NCI-H1930 (cell line): ENCODE measurements around the gene BCL11B.
"Not testable (repeated sequence)": the region's sequence is repeated elsewhere in the genome, so short reads cannot be mapped to it uniquely, and the experiment has no call there.

ENCODE experiments used
- DNase-seq, 2 experiments: peaks; one replicate each; lab custom pipeline; 2025; lab: John Stamatoyannopoulos, UW

The BCL11B gene

DNA sequence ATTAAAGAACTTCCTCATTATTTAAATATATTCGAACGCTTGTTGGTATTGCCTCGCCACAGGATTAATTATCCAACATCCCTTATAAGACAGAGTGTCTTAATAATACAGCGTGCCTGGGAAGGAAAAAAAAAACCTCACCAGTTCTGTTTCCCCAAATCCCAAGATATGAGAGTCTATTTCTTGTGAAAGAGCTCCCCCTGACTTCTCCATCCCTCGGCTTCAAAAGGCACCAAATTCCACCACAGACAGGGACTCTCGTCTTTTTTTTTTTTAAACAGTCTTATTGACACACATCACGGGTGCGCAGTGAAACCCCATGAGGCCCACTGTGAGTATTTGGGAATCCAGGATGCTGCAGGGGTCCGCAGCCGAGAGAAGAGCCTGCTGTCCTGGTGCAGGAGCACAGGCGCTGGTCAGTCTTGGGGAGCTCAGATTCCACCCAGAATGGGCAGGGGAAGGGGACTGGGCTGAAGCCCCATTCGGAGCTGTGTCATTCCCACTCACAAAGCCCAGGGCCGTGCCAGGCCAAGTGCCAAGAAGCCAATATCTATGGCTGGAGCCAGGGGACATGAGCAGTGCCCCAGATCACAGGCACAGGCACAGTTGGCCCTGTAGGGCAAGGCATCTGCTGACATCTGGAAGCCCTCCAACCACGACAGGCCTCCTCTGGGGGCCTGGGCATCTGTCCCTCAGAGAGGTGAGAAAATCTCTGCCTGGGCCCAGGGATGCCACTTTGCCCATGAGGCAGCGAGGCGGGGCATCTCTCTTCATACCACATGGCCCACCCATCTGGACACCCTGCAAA, 71.9 kb downstream of the BCL11B start:
- no peak for DNase-seq

DNA sequence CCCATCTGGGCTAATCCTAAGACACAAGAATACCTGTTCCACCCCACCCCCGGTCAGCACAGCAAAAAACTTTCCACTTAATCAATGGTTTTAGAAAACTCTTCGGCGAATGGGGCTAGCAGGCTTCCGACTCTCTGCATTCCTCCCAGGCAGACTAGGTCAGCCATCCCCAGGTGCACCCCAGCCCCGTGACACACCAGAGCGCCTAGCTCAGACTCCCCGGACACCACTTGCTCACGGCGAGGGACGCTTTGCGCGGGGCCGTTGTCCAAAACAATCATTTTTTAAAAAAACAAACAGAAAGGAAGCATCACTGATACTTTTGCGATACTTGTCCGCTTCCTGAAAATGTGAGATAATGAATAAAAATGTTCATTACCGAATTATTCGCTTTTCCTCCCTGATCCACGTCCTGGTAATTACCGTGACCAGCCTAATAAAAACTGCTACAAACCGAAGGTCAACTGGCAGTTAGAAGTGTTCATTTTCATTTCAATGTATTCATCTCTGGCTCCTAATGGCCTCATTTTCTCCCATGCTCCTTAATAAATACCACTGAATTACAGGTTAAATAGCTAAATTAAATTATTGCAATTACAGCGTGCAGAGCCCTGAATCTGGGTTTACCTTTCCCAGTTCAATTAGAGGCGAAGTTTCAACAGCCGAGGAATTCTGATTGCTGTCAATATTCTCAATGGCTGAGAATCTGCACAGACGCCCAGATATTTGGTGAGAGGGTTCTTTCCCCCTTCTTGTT, 73.1 kb downstream of the BCL11B start:
- no peak for DNase-seq

DNA sequence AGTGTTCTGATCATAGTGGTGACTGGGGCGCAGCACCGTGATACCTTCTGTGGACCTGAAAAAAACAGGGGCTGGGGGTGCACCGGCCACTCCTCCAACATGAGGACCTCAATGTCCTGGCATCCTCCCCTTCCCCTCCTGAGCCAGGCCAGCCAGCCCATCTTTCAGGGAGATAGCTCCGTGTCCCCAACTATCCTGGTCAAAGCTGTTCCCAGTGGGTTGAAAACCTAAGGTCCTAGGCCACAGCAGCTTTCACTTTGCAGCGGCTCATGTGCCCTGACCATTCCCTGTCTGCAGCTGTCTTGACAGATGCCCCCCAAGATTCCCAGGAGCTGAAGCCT, 75.7 kb downstream of the BCL11B start:
- no peak for DNase-seq

DNA sequence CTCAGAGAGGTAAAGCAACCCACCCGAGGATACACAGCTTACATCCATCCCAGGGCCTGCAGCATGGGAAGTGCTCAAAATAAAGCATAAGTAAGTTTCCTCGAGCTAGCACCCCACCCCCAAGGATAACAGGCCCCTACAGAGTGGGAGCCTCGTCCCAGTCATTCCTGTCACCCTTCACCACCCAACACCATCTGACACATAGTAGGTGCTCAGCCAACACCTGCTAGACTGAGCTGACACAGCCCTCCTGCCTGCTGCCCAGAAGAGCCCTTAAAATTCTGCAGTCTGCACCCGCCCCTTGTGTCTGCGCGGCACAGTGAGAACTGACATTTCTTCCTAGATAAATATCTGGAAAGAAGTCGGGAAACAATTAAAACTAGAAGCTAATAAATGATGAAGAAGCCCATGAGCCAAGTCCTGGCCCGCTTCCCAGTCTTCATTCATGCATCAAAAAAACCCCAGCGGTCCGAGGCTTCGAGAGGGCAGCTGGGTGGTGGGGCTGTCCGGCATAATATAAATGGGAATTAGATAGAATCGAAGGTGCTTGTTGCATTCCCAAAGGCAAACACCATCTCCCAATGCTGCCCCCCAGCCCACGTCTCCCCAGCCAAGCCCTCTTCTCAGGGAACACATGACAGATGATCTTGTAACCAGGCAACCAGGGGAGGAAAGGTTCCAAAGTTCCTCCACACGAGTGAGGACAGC, 76.2 kb downstream of the BCL11B start:
- no peak for DNase-seq

DNA sequence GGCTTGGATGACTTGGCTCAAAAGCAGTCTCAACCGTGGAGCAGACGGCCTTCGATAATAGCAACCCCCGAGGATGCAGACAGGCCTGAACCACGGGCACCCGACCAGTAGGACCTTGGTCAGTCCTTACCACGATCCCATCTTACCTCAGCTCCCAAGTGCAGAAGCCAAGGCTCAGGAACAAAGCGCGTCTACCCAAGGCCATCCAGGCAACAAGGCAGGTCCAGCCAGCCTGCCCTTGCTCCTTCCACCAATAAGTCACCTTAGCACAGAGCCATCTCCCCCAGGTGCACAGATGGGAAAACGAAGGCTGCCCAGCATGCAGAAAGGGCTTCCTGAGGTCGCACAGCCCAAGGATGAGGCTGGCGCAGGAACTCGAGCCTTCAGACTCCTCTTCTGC, 77.3 kb downstream of the BCL11B start:
- DNase-seq, result no peak

DNA sequence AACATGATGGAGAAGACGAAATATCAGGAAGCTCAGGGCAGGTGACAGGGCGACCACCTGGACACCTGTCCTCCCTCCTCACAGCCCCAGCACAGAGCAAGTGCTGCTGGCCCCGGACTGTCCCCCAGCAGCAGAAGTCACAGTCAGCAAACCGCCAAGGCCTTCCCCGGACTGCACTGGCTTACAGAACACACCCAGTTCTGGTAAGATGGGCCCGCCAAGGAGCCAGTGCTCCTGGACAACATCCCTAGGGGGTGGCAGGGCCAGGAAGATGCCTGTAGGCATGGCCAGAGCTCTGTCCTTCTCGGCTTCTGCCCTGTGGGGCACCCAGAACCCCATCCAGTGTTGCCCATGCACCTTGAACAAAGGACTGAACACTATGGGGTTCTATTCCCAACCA, 77.9 kb downstream of the BCL11B start:
- DNase-seq, result no peak

DNA sequence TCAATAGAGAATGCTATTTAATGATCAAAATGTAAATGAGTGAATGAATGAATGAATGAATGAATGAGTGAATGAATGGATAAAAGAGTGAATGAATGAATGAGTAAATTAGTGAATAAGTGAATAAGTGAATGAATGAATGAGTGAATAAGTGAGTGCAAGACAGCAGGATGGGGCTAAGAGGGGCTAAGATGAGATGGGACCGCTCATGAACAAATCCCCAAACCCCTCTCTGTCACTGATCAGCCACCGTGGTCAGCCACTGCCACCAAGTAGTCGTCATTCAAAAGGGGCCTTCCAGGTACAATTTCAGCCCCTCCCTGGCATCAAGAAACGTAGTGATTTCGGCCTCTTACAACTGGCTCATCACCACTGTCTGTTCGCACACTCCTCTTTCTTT, 79.2 kb downstream of the BCL11B start:
- DNase-seq, result no peak

DNA sequence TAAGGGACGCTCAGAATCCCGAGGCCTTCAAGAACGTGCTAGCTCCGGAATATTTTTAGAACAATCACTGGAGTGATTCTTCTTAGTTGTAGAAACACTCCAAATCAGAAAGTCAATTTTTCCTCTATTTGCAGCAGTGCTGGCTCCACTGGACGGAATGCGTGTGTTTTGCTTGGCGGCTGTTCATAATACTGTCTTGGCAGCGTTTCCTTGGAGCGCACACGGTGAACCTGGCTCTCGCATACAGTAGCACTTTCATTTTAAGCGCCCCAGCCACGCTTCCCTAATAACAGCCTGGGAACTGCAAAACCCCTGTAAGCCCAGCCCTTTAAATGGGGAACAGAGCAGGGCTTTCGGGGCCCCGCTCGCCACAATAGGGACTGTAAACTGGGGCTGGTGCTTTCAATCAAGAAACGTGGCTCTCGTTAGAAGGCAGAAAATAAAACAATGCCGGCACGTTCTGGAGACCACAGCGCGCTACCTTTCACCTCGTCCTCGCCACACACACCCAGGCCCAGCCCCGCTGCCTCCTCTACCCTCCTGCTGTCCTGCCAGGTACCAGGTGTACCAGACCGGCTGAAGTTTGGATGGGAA, 79.9 kb downstream of the BCL11B start:
- no peak for DNase-seq

DNA sequence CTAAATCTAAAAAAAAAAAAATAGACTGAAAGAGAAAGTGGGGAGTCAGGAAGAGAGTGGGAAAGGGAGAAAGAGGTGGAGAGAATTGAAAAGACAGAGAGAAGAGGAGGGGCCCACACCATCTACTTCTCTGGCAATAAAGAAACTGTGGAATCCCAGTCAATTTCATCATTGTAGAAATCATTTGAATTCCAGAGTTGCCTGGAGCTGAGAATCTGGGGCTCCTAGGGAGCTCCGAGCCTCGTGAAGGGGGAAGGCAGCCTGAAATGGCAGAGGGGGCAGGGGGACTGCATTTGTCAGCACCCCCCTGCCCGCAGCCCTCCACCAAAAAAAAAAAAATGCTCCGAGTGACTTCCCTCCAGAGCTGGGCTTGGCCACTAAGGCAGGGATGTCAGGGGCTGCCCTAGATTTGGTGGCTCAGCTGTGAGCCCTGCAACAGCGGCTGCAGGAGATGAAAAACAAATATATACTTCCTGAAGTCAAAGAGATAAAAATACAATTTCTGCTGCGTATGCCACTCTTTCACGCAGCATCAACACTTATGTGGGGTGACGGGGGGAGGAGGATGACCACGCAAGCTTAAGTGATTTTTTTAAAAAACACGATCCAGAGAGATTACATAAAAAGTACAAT, 80.5 kb downstream of the BCL11B start:
- no peak for DNase-seq

DNA sequence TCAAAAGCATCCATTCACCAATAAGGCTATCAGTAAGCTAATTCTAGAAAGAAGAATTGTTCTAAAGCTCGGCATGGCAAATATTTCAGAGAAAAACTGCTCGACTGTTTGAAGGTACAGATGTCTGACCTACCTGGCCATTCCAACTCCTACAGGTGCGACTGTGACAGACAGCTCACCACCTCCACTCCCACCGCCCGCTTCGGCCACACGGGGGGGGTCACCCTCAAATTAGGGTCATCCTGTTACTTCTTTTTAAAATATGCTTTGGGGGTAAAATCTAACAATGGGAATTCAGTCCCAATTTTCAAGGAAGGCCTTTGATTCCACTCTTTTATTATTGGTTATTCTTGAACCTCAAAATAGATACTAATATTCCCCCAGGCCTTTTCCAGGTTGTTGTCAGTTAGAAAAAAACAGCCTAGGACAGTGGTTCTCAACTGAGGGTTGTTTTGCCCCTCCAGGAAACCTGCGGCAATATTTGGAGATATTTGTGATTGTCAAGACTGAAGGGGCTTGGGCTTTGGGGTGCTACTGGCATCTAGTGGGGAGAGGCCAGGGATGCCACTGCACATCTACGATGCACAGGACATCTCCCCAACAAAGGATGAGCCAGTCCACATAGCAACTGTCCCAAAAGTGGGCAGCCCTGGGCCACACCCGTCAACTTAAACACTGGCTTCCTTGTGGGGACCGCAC, 81.2 kb downstream of the BCL11B start:
- DNase-seq, result no peak

DNA sequence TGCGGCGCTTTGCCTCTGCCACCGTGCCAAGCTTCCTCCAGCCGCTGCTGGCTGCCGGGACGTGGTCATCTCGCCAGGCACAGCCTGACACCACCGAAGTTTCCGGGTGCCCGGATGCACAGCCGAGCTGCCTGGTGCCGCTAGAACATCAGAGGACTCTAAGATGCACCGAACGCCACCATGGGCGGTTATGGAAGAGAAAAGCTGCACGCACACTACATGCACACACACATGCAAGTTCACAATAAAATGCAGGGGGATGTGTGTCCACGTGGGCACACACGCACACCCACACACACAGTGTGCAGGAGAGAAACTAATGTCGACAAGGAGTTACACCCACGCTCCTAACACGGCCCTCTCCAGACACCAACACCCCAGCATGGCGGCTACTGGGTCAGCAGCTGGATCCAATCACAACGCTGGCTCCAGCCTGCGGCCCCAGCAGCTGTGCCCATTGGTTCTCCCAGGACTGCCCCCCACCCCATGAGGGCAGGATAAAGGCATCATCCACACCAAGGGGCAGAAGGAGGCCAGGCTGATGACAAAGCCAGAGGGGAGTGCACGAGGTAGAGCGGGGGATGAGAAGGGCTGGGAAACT, 82.7 kb downstream of the BCL11B start:
- no peak for DNase-seq

DNA sequence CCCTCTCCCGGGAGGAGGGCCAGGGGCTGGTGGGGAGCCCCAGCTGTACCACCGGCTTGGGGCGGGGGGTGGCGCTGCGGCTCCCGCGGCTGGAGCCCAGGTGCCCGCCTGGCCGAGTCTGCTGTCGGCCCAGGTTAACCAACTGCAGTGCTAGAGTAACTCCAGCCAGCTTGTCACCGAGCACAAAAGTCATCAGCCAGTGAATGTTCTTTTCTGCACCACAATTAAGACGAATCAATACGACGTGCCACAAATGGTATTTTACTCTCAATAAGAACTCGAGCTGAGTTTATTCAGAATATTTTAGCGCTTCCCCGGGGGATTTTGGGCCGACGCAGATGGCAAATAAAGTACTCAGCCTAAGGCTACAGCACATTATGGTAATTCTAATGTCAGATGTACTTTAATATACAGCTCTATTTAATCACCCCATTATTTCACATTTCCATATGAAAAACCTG, 83.2 kb downstream of the BCL11B start:
- no peak for DNase-seq

DNA sequence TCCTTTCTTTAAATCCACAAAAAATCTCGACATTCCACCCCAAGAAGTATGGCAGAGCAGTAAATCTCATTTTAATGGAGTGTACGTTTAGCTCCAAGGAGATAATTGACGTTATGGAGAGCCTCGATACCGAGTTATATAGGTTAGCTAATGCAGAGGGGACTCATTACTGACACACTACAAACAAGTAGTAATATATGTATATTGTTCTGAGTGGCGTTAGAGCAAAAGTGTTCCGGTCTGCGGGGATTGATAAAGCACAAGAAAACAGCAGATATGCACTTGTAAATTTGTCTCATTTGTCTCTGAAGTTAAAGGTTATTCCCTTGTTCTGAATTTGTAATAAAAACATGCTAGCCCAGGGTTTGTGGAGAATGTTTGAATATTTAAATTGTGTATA, 84.1 kb downstream of the BCL11B start:
- no peak for DNase-seq

DNA sequence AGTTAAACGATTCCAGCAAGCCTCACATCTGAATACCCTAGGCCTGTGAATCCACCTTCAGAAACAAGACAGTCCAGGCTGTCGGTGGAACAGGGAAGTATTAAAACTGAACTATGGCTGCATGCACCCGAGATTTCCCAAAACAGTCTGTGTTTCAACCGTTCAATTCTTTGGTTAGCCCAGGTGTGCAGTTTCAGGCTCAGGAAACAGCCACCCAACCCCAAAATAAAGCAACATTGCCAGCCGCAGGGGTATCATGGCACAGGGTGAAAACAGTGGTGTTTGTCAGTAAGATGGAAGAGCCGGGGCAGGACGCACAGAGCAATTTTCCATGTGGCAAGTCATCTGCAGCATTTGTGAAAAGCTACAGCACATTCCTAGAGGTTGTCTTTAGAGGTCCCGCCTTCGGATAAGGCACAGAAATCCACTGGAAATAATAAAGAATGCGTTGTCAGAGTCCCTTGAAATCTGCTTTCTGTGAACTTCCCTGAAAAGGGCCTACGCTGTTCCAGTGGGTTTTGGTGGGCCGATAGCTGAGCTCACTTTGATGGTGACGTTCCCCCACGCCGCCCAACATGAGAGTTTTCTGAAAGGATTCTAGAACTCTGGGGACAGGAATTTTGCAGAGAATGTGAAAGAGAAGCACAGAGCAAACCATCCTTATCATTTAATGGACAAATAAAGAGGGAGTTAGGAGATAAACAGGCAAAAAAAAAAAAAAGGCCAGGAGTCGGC, 84.9 kb downstream of the BCL11B start:
- DNase-seq, result no peak

DNA sequence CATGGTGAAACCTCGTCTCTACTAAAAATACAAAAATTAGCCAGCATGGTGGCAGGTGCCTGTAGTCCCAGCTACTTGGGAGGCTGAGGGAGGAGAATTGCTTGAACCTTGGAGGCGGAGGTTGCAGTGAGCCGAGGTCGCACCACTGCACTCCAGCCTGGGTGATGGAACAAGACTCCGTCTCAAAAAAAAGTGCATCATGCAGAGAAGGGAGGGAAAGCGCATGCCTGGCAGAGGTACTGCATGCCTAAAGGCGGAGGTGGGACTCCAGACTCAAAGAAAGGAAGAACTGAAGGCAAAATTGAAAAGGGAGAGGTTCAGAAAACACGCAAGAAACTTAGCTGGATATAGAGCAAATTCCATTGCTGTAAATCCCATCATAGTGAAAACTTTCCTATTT, 85.7 kb downstream of the BCL11B start:
- not testable (repeated sequence) for DNase-seq

DNA sequence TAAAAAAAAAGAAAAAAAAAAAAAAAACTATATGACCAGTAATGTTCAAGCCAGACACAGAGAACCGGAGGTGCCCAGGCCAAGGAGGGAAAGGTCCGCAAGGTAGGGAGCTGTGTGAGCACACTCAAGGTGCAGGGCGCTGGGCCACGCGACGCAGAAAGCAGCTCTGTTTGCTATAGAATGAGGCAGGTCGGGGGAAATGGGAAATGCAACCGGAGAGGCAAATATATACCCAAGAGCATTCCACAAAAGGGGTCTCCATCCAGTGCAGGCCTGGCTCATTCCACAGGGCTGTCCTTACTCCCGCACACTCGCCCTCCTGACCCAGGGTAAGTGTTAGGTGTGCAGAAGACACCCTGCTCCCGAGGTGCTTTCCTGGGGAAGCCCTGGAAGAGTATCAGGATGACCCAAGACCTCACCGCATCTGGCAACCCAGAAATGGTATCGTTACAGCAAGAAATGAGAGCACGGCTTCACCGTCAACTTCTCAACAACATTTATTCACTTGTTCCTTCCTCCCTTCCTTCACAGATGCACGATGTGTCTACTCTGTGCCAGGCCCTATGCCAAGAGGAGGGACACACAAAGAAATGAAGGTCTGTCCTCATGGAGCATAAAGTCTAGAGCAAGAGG, 86.4 kb downstream of the BCL11B start:
- no peak for DNase-seq

DNA sequence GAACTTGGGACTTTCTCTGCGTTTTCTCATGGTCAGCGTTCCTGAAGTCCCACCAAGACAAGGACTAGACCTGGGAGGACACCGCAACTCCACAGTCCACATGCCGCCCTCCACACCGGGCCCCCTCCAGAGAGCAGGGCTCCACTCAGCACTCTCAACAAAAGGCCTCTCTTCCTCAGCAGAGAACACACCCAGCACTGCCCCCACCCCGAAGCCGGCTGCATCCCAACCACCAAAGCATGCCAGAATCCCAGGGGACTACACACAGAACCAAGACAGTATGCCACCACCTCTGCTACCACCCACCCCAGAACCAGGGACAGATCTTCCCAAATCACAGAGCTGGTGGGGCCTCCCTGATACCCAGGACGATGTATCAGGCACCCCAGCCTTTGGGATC, 88.3 kb downstream of the BCL11B start:
- no peak for DNase-seq

DNA sequence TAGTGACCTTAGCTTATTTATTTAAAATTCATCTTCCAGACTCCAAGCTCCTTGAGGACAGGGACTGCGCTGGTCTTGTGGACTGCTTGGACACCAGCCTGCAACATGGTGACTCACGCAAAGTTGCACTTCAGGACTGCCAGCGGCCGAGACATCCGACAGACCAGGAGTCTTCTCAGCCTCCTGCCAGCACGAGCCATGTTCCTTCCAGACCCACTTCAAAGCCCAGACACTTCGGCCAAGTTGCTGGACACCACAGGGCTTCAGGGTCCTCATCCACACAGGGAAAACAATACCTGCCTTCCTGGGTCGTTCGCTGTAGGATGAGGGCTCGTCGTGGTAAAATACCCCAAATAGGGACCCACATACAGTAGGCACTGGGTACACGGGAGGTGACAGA, 88.7 kb downstream of the BCL11B start:
- DNase-seq, result no peak

DNA sequence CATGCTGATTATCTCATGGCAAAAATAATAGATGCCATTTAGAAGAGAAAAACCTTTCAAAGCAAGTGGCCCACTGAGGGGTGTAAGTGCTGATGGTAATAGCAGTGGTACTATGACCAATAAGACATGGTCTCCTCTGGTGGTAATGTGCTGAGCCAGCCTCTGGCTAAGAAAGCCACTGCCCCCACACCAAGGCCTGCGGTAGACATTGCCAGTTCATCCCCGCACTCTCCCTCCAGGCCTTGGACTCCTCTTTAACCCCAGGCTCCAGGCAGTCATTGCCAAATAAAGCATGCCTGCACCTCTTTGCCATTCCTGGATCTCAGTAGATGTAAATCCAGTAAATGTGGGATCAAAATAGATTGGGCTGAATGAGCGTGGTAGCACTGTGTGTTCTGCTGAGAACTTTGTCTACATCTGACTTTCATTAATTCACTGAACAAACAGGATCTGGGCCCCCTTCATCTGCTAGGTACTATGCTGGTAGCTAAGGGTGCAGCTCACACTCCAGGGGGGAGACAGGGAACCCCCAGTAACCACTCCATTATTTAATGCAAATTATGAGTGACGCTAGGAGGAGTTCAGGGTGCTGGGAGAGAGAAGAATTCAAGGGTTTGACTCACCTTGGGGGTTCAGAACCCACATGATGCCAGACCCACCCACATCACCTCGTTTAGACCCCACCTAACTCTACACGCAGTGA, 89.3 kb downstream of the BCL11B start:
- no peak for DNase-seq
